Measurements from ENCODE around the gene DENND4C.
"Not testable (repeated sequence)": the region's sequence is repeated elsewhere in the genome, so short reads cannot be mapped to it uniquely, and the experiment has no call there.

DENND4C gene

DNA sequence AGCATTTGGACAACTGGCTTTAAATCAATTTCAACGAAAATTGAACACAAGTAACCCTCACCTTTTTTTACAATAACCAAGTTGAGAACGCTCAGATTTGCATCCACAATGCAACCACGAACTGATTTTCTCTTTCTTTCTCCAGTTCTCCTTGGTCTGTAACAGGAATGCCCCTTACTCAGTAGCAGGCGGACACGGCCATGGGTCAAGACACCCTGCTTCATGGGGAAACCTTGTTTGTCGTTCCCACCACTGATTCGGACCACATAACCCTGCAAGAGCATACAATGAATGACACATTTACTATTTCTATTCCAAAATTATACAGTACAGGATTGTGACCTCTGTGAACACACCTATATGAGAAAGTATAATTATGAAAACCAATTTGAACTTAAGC, 148.2 kb downstream of the DENND4C start:
- Histone ChIP-seq H3K27ac (ENCODE audit: insufficient read depth, low read length, poor library complexity, severe bottlenecking) (peak overlapping the region; percentile 80), H3K4me3 (ENCODE audit: insufficient read depth, low read depth, low read length, poor library complexity, severe bottlenecking) (no peak overlapping the region), H3K27me3 (replicated peaks; ENCODE audit: control insufficient read depth, insufficient read depth, low read length, poor library complexity, severe bottlenecking) (no peaks in the 10 kb centered on the region), H3K9me3 (ENCODE audit: control insufficient read depth, low read length) (no peaks in the 10 kb centered on the region), H3K36me3 (ENCODE audit: control insufficient read depth, insufficient read depth, low read length) (peaks cover 57% of the 10 kb centered on the region), H3K4me1 (ENCODE audit: control insufficient read depth, insufficient read depth, low read length, poor library complexity, severe bottlenecking) (peaks cover 13% of the 10 kb centered on the region)
- no peak for DNase-seq

DNA sequence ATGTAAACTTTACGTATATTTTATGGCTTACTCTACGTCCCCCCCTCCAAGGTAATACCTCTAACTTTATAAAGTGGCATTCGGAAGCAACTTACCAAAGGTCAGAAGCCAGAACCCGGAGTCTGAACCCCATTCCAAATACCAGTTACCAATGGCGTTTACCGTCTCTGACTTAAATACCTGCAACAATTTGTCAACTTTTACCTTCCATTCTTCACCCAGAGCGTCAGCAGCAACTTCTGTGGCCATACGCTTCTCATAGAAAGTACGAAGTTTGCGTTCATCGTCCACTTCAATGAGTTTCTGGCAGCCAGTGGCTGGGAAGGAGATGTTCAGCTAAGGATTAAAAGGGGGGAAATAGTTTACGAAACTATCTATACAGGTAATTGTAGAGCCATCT, 148.8 kb downstream of the DENND4C start:
- no peak for DNase-seq
- H3K4me3 ChIP-seq (ENCODE audit: insufficient read depth, low read depth, low read length, poor library complexity, severe bottlenecking), result peak overlapping the region; percentile 76
- no peaks in the 10 kb centered on the region for H3K9me3 ChIP-seq (ENCODE audit: control insufficient read depth, low read length)
- H3K27me3 ChIP-seq (replicated peaks; ENCODE audit: control insufficient read depth, insufficient read depth, low read length, poor library complexity, severe bottlenecking), result no peaks in the 10 kb centered on the region
- peaks cover 13% of the 10 kb centered on the region for H3K4me1 ChIP-seq (ENCODE audit: control insufficient read depth, insufficient read depth, low read length, poor library complexity, severe bottlenecking)
- H3K36me3 ChIP-seq (ENCODE audit: control insufficient read depth, insufficient read depth, low read length), result peaks cover 53% of the 10 kb centered on the region
- H3K27ac ChIP-seq (ENCODE audit: insufficient read depth, low read length, poor library complexity, severe bottlenecking), result peak overlapping the region; percentile 80

DNA sequence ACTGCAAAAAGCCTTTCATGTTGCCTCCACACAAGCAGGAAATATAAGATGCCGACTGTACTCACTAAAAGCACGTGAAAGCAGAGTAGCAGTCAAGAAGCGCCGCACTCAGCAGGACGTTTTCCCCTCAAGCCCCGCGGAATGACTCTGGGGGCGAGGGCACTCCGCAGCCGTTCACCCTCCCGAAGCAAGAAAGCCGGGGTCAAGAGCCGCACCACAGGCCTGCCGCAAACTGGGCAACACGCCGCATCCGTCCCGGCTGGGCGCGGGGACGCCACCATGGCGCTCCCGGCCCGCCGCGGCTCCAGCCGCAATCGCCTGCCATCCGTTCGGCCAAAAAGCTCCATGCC, 149.2 kb downstream of the DENND4C start:
- peaks cover 49% of the 10 kb centered on the region for H3K36me3 ChIP-seq (ENCODE audit: control insufficient read depth, insufficient read depth, low read length)

DNA sequence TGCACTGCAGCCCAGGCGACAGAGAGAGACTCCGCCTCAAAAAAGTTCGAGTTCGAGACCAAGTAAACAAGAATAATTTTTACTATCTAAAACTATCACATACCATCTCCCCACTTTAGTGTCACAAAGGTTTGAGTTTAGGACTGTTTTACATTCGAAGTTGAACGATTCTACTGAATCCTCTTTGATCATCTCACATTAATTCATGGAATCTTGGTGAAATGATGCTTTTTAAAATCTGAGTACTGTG, 150.3 kb downstream of the DENND4C start:
- H3K36me3 ChIP-seq (ENCODE audit: control insufficient read depth, insufficient read depth, low read length), result peaks cover 38% of the 10 kb centered on the region
- peak overlapping the region; percentile 80 for H3K27ac ChIP-seq (ENCODE audit: insufficient read depth, low read length, poor library complexity, severe bottlenecking)
- no peaks in the 10 kb centered on the region for H3K9me3 ChIP-seq (ENCODE audit: control insufficient read depth, low read length)
- no peak for DNase-seq
- no peaks in the 10 kb centered on the region for H3K27me3 ChIP-seq (replicated peaks; ENCODE audit: control insufficient read depth, insufficient read depth, low read length, poor library complexity, severe bottlenecking)
- H3K4me1 ChIP-seq (ENCODE audit: control insufficient read depth, insufficient read depth, low read length, poor library complexity, severe bottlenecking), result peaks cover 13% of the 10 kb centered on the region
- no peak overlapping the region for H3K4me3 ChIP-seq (ENCODE audit: insufficient read depth, low read depth, low read length, poor library complexity, severe bottlenecking)

More for the DNA sequence above, 149.2 kb downstream of the DENND4C start:
- Histone ChIP-seq H3K9me3 (ENCODE audit: control insufficient read depth, low read length) (no peaks in the 10 kb centered on the region), H3K4me1 (ENCODE audit: control insufficient read depth, insufficient read depth, low read length, poor library complexity, severe bottlenecking) (peaks cover 13% of the 10 kb centered on the region), H3K4me3 (ENCODE audit: insufficient read depth, low read depth, low read length, poor library complexity, severe bottlenecking) (peak overlapping the region; percentile 76), H3K27me3 (replicated peaks; ENCODE audit: control insufficient read depth, insufficient read depth, low read length, poor library complexity, severe bottlenecking) (no peaks in the 10 kb centered on the region), H3K27ac (ENCODE audit: insufficient read depth, low read length, poor library complexity, severe bottlenecking) (peak overlapping the region; percentile 80)
- DNase-seq, result peak in 1 of 3 donors; percentile 30

DNA sequence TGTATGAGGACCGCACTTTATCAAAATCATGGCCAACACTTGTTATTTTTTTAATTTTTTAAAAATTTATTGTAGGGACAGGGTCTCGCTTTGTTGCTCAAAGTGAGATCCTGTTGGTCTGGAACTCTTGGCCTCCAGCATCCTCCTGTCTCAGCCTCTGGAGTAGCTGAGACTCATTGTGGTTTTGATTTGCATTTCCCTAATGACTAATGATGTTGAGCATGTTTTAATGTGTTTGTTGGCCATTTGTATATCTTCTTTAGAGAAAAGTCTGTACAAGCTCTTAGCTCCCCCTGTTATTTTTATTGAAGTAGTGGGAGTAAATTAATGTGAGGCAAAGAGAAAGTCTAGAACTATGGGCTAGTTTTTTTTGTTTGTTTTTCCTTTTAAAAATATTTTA, 151.2 kb downstream of the DENND4C start:
- H3K4me3 ChIP-seq (ENCODE audit: insufficient read depth, low read depth, low read length, poor library complexity, severe bottlenecking), result no peak overlapping the region
- H3K36me3 ChIP-seq (ENCODE audit: control insufficient read depth, insufficient read depth, low read length), result peaks cover 29% of the 10 kb centered on the region
- no peak overlapping the region for H3K27ac ChIP-seq (ENCODE audit: insufficient read depth, low read length, poor library complexity, severe bottlenecking)
- no peaks in the 10 kb centered on the region for H3K27me3 ChIP-seq (replicated peaks; ENCODE audit: control insufficient read depth, insufficient read depth, low read length, poor library complexity, severe bottlenecking)
- H3K4me1 ChIP-seq (ENCODE audit: control insufficient read depth, insufficient read depth, low read length, poor library complexity, severe bottlenecking), result peaks cover 13% of the 10 kb centered on the region
- H3K9me3 ChIP-seq (ENCODE audit: control insufficient read depth, low read length), result no peaks in the 10 kb centered on the region
- no peak for DNase-seq

DNA sequence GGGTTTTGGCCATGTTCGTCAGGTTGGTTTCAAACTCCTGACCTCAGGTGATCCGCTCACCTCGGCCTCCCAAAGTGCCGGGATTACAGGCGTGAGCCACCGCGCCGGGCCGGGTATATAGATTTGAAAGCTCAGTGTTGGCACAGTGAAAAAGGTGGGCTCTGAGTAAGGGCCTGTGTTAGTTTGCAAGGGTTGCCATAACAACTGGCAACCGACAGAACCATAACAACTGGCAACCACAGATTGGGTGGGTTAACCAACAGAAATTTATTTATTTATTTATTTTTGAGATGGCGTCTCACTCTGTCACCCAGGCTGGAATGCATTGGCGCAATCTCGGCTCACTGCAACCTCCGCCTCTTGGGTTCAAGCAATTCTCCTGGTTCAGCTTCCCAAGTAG, 154.7 kb downstream of the DENND4C start:
- not testable (repeated sequence) for H3K4me3 ChIP-seq (ENCODE audit: insufficient read depth, low read depth, low read length, poor library complexity, severe bottlenecking); H3K27ac ChIP-seq (ENCODE audit: insufficient read depth, low read length, poor library complexity, severe bottlenecking); H3K4me1 ChIP-seq (ENCODE audit: control insufficient read depth, insufficient read depth, low read length, poor library complexity, severe bottlenecking); H3K27me3 ChIP-seq (replicated peaks; ENCODE audit: control insufficient read depth, insufficient read depth, low read length, poor library complexity, severe bottlenecking); H3K9me3 ChIP-seq (ENCODE audit: control insufficient read depth, low read length); H3K36me3 ChIP-seq (ENCODE audit: control insufficient read depth, insufficient read depth, low read length); DNase-seq

DNA sequence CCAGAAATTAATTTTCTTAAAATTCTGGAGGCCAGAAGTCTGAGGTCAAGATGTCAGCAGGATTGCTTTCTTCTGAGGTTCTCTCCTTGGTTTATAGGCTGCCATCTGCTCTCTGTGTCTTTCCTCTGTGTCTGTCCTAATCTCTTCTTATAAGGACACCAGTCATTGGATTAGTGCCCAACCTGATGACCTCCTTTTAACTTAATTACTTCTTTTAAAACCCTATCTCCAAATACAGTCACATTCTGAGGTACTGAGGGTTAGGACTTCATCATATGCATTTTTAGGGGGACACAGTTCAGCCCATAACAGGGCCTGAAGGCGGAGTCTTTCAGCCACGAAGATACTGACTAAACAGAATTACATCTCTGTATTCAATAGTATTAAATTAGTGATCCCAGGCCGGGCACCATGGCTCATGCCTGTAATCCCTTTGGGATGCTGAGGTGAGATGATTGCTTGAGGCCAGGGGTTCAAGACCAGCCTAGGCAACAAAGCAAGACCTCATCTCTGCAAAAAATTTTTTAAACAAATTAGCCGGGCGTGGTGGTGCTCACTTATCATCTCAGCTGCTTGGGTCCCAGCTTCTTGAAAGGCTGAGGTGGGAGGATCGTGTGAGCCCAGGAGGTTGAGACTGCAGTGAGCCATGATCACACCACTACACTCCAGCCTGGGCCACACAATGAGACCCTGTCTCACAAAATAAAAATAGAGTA, 155.5 kb downstream of the DENND4C start:
- Histone ChIP-seq H3K27me3 (replicated peaks; ENCODE audit: control insufficient read depth, insufficient read depth, low read length, poor library complexity, severe bottlenecking) (no peaks in the 10 kb centered on the region), H3K9me3 (ENCODE audit: control insufficient read depth, low read length) (no peaks in the 10 kb centered on the region), H3K4me1 (ENCODE audit: control insufficient read depth, insufficient read depth, low read length, poor library complexity, severe bottlenecking) (no peaks in the 10 kb centered on the region), H3K4me3 (ENCODE audit: insufficient read depth, low read depth, low read length, poor library complexity, severe bottlenecking) (no peak overlapping the region), H3K27ac (ENCODE audit: insufficient read depth, low read length, poor library complexity, severe bottlenecking) (no peak overlapping the region), H3K36me3 (ENCODE audit: control insufficient read depth, insufficient read depth, low read length) (no peaks in the 10 kb centered on the region)
- no peak for DNase-seq

DNA sequence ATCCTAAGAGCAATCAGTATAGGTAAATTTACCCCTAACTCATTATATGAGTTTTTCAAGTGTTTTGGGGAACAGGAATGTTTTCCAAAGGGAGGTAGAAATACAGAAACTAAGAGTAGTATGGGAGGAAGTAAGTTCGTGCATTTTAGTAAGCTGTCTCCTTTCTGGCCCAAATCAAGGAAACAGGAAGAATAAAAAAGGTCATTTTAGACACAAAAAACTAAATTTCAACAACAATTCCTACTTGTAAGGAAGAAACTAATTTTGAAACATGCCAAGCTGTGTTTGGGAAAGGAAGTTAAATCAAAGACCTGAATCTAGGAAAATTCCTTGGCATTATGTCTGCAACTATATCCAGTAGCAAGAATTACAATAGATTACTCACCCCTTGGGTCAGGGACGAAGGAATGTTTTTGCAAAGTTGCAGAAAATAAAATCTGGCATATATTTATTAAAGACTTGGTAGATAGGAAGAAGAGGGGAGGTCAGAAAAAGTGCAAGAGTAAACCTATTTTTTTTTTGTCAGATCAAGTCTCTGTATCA, 156.1 kb downstream of the DENND4C start:
- Histone ChIP-seq H3K9me3 (ENCODE audit: control insufficient read depth, low read length) (no peaks in the 10 kb centered on the region), H3K27ac (ENCODE audit: insufficient read depth, low read length, poor library complexity, severe bottlenecking) (no peak overlapping the region), H3K27me3 (replicated peaks; ENCODE audit: control insufficient read depth, insufficient read depth, low read length, poor library complexity, severe bottlenecking) (no peaks in the 10 kb centered on the region), H3K4me1 (ENCODE audit: control insufficient read depth, insufficient read depth, low read length, poor library complexity, severe bottlenecking) (no peaks in the 10 kb centered on the region), H3K4me3 (ENCODE audit: insufficient read depth, low read depth, low read length, poor library complexity, severe bottlenecking) (no peak overlapping the region), H3K36me3 (ENCODE audit: control insufficient read depth, insufficient read depth, low read length) (no peaks in the 10 kb centered on the region)
- no peak for DNase-seq

DNA sequence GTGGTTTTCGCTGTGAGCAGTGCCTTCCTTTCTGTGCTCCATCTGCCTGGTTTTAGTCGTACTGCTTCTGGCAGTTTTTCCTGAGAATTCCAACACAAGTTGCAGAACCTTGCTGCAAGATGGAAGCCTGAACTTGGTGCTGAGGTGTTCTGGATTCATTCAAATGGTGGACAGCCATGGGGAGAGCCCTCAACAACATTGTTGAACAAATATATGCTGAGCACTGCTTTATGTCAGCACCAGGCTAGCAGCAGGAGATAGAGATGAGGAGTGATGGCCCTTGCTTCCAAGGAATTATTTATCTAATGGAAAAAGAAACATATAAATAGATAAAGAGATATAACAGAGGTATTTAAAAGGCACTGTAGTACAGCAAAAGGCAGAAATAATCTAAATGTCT, 156.8 kb downstream of the DENND4C start:
- Histone ChIP-seq H3K4me1 (ENCODE audit: control insufficient read depth, insufficient read depth, low read length, poor library complexity, severe bottlenecking) (no peaks in the 10 kb centered on the region), H3K27ac (ENCODE audit: insufficient read depth, low read length, poor library complexity, severe bottlenecking) (no peak overlapping the region)

DNA sequence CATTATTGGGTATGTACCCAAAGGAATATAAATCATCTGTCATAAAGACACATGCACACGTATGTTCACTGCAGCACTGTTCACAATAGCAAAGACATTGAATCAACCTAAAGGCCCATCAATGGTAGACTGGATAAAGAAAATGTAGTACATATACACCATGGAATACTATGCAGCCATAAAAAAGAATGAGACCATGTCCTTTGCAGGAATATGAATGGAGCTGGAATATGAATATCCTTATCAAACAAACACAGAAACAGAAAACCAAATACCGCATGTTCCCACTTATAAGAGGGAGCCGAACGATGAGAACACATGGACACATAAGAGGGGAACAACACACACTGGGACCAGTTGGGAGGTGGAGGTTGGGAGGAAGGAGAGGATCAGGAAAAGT, 159.0 kb downstream of the DENND4C start:
- H3K36me3 ChIP-seq (ENCODE audit: control insufficient read depth, insufficient read depth, low read length); H3K27ac ChIP-seq (ENCODE audit: insufficient read depth, low read length, poor library complexity, severe bottlenecking); H3K9me3 ChIP-seq (ENCODE audit: control insufficient read depth, low read length); H3K4me1 ChIP-seq (ENCODE audit: control insufficient read depth, insufficient read depth, low read length, poor library complexity, severe bottlenecking); DNase-seq; H3K27me3 ChIP-seq (replicated peaks; ENCODE audit: control insufficient read depth, insufficient read depth, low read length, poor library complexity, severe bottlenecking); H3K4me3 ChIP-seq (ENCODE audit: insufficient read depth, low read depth, low read length, poor library complexity, severe bottlenecking): not testable (repeated sequence)

More for the DNA sequence above, 156.8 kb downstream of the DENND4C start:
- Histone ChIP-seq H3K27me3 (replicated peaks; ENCODE audit: control insufficient read depth, insufficient read depth, low read length, poor library complexity, severe bottlenecking) (no peaks in the 10 kb centered on the region), H3K4me3 (ENCODE audit: insufficient read depth, low read depth, low read length, poor library complexity, severe bottlenecking) (no peak overlapping the region), H3K9me3 (ENCODE audit: control insufficient read depth, low read length) (no peaks in the 10 kb centered on the region), H3K36me3 (ENCODE audit: control insufficient read depth, insufficient read depth, low read length) (no peaks in the 10 kb centered on the region)
- no peak for DNase-seq

All from effector memory CD4-positive, alpha-beta T cell (primary cell).